Measurements from ENCODE around the gene LDLRAD2.

DNA sequence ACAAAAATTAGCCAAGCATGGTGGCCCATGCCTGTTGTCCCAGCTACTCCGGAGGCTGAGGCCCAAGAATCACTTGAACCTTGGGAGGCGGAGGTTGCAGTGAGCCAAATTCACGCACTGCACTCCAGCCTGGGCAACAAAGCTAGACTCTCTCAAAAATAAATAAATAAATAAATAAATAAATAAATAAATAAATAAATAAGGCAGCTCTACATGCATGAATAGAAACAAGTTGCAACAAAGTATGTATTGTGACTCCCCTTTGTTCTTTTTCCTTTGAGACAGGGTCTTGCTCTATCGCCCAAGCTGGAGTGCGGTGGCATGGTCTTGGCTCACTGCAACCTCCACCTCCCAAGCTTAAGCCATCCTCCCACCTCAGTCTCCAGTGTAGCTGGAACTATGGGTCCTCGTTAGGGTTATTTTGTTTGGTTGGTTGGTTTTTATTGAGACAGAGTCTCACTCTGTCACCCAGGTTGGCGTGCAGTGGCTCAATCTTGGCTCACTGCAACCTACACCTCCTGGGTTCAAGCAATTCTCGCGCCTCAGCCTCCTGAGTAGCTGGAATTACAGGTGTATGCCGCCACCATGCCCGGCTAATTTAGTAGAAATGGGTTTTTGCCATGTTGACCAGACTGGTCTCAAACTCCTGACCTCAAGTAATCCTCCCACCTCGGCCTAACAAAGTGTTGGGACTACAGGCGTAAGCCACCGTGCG is 37.1 kb upstream of the LDLRAD2 start:
- TF ChIP-seq, protein P1, sequence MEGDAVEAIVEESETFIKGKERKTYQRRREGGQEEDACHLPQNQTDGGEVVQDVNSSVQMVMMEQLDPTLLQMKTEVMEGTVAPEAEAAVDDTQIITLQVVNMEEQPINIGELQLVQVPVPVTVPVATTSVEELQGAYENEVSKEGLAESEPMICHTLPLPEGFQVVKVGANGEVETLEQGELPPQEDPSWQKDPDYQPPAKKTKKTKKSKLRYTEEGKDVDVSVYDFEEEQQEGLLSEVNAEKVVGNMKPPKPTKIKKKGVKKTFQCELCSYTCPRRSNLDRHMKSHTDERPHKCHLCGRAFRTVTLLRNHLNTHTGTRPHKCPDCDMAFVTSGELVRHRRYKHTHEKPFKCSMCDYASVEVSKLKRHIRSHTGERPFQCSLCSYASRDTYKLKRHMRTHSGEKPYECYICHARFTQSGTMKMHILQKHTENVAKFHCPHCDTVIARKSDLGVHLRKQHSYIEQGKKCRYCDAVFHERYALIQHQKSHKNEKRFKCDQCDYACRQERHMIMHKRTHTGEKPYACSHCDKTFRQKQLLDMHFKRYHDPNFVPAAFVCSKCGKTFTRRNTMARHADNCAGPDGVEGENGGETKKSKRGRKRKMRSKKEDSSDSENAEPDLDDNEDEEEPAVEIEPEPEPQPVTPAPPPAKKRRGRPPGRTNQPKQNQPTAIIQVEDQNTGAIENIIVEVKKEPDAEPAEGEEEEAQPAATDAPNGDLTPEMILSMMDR (IDR thresholded peaks at IDR 0.05; ENCODE audit: low read length), result no peak
- no peak for TF ChIP-seq EZH2 (optimal IDR thresholded peaks at IDR 0.05; ENCODE audit: low read depth, low read length)

All from MM.1S (cell line).